ENCODE measurements around the gene KRT74. TPM values are rescaled to one million over a fixed set of nuclear protein-coding genes. Genes with fewer than 3 reads are reported as not detected.

The KRT74 gene
- polyA plus RNA-seq, 1 experiment, result not detected

DNA sequence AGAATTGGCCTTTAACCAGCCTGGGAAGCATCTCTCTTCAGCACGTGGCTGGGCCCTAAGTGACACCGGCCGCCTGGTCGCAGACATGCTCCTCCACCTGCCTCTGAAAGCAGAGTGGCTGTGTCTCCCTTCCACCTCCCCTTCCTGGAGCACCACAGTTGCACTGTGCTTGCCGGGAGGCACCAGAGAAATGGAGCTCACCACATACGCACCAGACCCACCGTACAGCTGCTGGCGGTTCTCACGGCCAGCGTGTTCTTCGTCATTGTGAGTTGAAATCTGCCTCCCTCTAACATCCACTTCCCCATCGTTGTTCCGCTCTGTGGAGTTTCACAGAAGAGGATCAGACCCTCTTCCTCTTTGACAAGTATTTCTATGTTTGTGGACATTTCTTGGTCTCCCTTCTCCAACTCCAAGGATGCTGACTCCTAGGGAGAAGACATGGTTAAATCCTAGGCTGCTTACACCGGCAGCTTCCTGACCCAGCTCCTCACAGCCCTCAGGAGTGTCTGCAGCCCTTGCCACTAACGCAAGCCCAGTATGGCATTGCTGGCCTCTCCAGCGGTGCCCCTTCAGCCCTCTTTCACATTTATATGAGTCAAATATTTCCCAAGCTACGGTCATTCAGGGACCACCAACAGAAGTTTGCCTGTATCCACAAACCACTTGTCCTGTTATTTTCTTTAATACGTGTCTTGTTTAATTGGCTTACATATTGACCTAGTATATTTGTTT is 41.9 kb downstream of the KRT74 start:
- DNase-seq (ENCODE audit: low read depth), result no peak
- H3K4me3 ChIP-seq (ENCODE audit: low read depth, low read length), result no peak overlapping the region
- CTCF ChIA-PET, result interaction anchor here (0.6 to 1.3 kb wide), 2 partner anchors 11 to 90 kb away, joined by 3 to 4 read pairs; no protein-coding TSS in a partner anchor
- TF ChIP-seq, protein P1, sequence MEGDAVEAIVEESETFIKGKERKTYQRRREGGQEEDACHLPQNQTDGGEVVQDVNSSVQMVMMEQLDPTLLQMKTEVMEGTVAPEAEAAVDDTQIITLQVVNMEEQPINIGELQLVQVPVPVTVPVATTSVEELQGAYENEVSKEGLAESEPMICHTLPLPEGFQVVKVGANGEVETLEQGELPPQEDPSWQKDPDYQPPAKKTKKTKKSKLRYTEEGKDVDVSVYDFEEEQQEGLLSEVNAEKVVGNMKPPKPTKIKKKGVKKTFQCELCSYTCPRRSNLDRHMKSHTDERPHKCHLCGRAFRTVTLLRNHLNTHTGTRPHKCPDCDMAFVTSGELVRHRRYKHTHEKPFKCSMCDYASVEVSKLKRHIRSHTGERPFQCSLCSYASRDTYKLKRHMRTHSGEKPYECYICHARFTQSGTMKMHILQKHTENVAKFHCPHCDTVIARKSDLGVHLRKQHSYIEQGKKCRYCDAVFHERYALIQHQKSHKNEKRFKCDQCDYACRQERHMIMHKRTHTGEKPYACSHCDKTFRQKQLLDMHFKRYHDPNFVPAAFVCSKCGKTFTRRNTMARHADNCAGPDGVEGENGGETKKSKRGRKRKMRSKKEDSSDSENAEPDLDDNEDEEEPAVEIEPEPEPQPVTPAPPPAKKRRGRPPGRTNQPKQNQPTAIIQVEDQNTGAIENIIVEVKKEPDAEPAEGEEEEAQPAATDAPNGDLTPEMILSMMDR (IDR thresholded peaks at IDR 0.05; ENCODE audit: insufficient read depth, low read depth, low read length), result no peak
- POLR2A ChIA-PET, result interaction anchor here (0.5 kb wide), 1 partner anchor 46 kb away, joined by 3 read pairs; no protein-coding TSS in a partner anchor
- H3K27me3 ChIP-seq (ENCODE audit: control insufficient read depth, insufficient read depth, low read length), result peaks cover 7% of the 10 kb centered on the region
- no peaks in the 10 kb centered on the region for H3K36me3 ChIP-seq (ENCODE audit: control insufficient read depth, insufficient read depth, low read length)

- H3K36me3 ChIP-seq (ENCODE audit: control insufficient read depth, insufficient read depth, low read length), result no peaks in the 10 kb centered on the region
- CTCF ChIA-PET, result interaction anchor here (0.8 kb wide), 1 partner anchor 450 kb away, joined by 4 read pairs; no protein-coding TSS in a partner anchor
- peaks cover 7% of the 10 kb centered on the region for H3K27me3 ChIP-seq (ENCODE audit: control insufficient read depth, insufficient read depth, low read length)
- no peak for DNase-seq (ENCODE audit: low read depth)
- no peak overlapping the region for H3K4me3 ChIP-seq (ENCODE audit: low read depth, low read length)
- TF ChIP-seq, protein P1 (IDR thresholded peaks at IDR 0.05; ENCODE audit: insufficient read depth, low read depth, low read length), result no peak
- POLR2A ChIA-PET, result no interaction called here
These were observed 42.7 kb downstream of the KRT74 start for GRCh38 chr12:52530905-52531304.

DNA sequence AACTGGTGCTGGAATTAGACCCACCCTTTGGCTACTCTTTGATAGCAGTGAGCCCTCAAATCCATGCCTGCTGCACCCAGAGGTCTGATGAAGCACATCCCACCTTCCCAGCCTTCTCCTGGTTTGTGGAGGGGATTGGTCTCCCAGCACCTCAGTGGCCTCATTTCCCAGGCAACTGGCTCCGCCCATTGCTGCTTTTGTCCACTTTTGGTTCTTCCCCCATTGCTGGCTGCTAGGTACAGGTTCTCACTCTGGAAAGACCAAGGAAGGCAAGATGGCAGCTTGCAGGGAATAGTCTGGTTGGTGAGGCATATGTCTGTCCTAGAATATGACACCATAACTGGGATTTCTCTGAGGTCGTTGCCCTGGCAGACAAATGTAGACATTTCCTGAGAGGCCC is 43.3 kb downstream of the KRT74 start:
- Histone ChIP-seq H3K36me3 (ENCODE audit: control insufficient read depth, insufficient read depth, low read length) (no peaks in the 10 kb centered on the region), H3K4me3 (ENCODE audit: low read depth, low read length) (no peak overlapping the region), H3K27me3 (ENCODE audit: control insufficient read depth, insufficient read depth, low read length) (peaks cover 10% of the 10 kb centered on the region)
- no peak for DNase-seq (ENCODE audit: low read depth)
- ChIA-PET POLR2A (no interaction called here), CTCF (interaction anchor here (0.7 to 0.8 kb wide), 2 partner anchors 158 to 450 kb away, joined by 4 to 5 read pairs; no protein-coding TSS in a partner anchor)
- TF ChIP-seq, protein P1 (IDR thresholded peaks at IDR 0.05; ENCODE audit: insufficient read depth, low read depth, low read length), result no peak

- TF ChIP-seq, protein P1 (IDR thresholded peaks at IDR 0.05; ENCODE audit: insufficient read depth, low read depth, low read length), result no peak
- Histone ChIP-seq H3K36me3 (ENCODE audit: control insufficient read depth, insufficient read depth, low read length) (no peaks in the 10 kb centered on the region), H3K27me3 (ENCODE audit: control insufficient read depth, insufficient read depth, low read length) (peaks cover 10% of the 10 kb centered on the region), H3K4me3 (ENCODE audit: low read depth, low read length) (no peak overlapping the region)
- POLR2A ChIA-PET, result no interaction called here
- CTCF ChIA-PET, result interaction anchor here (0.7 kb wide), 1 partner anchor 157 kb away, joined by 5 read pairs; no protein-coding TSS in a partner anchor
- no peak for DNase-seq (ENCODE audit: low read depth)
These were observed 43.8 kb downstream of the KRT74 start for GRCh38 chr12:52529846-52530245.

- TF ChIP-seq, protein P1 (IDR thresholded peaks at IDR 0.05; ENCODE audit: insufficient read depth, low read depth, low read length), result no peak
- DNase-seq (ENCODE audit: low read depth), result no peak
- POLR2A ChIA-PET, result no interaction called here
- Histone ChIP-seq H3K27me3 (ENCODE audit: control insufficient read depth, insufficient read depth, low read length) (peaks cover 10% of the 10 kb centered on the region), H3K4me3 (ENCODE audit: low read depth, low read length) (no peak overlapping the region), H3K36me3 (ENCODE audit: control insufficient read depth, insufficient read depth, low read length) (no peaks in the 10 kb centered on the region)
- CTCF ChIA-PET, result no interaction called here
These were observed 44.2 kb downstream of the KRT74 start for GRCh38 chr12:52529417-52529816.
